Activated CD4-positive, alpha-beta memory T cell treated with anti-CD3 and anti-CD28 coated beads for 36 hours (primary cell): ENCODE data around the gene SMAD3. TPM values are rescaled to one million over a fixed set of nuclear protein-coding genes. Genes with fewer than 3 reads are reported as not detected.

Experiments
- CTCF ChIA-PET: fragments of 350-600 bp; sonication (Branson Sonifier 250); formaldehyde crosslinking; loops from one replicate; lab custom pipeline; 2021; ENCODE audit warnings: antibody characterized with exemption, inconsistent platforms; lab: Charles Lee
- POLR2A ChIA-PET: fragments of 350-600 bp; sonication (Branson Sonifier 250); formaldehyde crosslinking; loops from one replicate; lab custom pipeline; 2021; ENCODE audit warnings: antibody characterized with exemption; lab: Charles Lee
- DNase-seq: peaks from one replicate; pipeline ENCODE4 v3.0.0-alpha.2; 2020
- H3K27ac Mint-ChIP-seq: one replicate; pipeline ENCODE4 v1.8.0; 2021; ENCODE audit warnings: mixed read lengths
- H3K27me3 Mint-ChIP-seq: one replicate; pipeline ENCODE4 v1.8.0; 2021; ENCODE audit warnings: mixed read lengths
- H3K36me3 Mint-ChIP-seq: one replicate; pipeline ENCODE4 v1.8.0; 2021; ENCODE audit warnings: mixed read lengths
- H3K4me1 Mint-ChIP-seq: one replicate; pipeline ENCODE4 v1.8.0; 2021; ENCODE audit warnings: low read depth, mixed read lengths
- H3K4me3 Mint-ChIP-seq: one replicate; pipeline ENCODE4 v1.8.0; 2021; ENCODE audit warnings: mild to moderate bottlenecking, mixed read lengths
- H3K9me3 Mint-ChIP-seq: one replicate; pipeline ENCODE4 v1.8.0; 2021; ENCODE audit warnings: mixed read lengths
- intact Hi-C: fragments of 100-400 bp; cut with micrococcal nuclease; formaldehyde crosslinking; loops from one replicate; pipeline ENCODE4 v1.15.1; 2023
- total RNA-seq, 2 experiments: library from RNA; stranded (reverse); gene quantifications; one replicate each; pipeline ENCODE4 v1.2.3, GENCODE V29; 2021

The SMAD3 gene
- total RNA-seq, 2 experiments from 2014 or later: 50.2 to 50.5 TPM

- DNase-seq: no peak
- intact Hi-C loops: no loop called here
- Mint-ChIP-seq H3K4me3 (no peak overlapping the region), H3K4me1 (peaks cover 85% of the 10 kb centered on the region), H3K36me3 (no peaks in the 10 kb centered on the region), H3K27ac (peak overlapping the region; percentile 36), H3K27me3 (no peaks in the 10 kb centered on the region), H3K9me3 (no peaks in the 10 kb centered on the region)
- ChIA-PET POLR2A (interaction anchor here (0.8 to 1.1 kb wide), 2 partner anchors 39 to 74 kb away, joined by 3 to 4 read pairs; no protein-coding TSS in a partner anchor), CTCF (interaction anchor here (0.6 to 1.3 kb wide), 3 partner anchors 43 to 59 kb away, joined by 3 to 5 read pairs (median 3); no protein-coding TSS in a partner anchor)
Measured at GRCh38 chr15:67140078-67140833, 74.9 kb downstream of the SMAD3 start.

GRCh38 chr15:67142092-67142766 is 76.8 kb downstream of the SMAD3 start:
- POLR2A ChIA-PET: interaction anchor here (1.2 kb wide), 1 partner anchor 18 kb away, joined by 3 read pairs; no protein-coding TSS in a partner anchor
- Mint-ChIP-seq H3K9me3 (no peaks in the 10 kb centered on the region), H3K27ac (no peak overlapping the region), H3K36me3 (no peaks in the 10 kb centered on the region), H3K27me3 (no peaks in the 10 kb centered on the region), H3K4me3 (no peak overlapping the region), H3K4me1 (peaks cover 89% of the 10 kb centered on the region)
- CTCF ChIA-PET: no interaction called here
- intact Hi-C loops: no loop called here
- DNase-seq: no peak

- Mint-ChIP-seq H3K36me3 (no peaks in the 10 kb centered on the region), H3K4me1 (peaks cover 89% of the 10 kb centered on the region), H3K27me3 (no peaks in the 10 kb centered on the region), H3K27ac (no peak overlapping the region), H3K9me3 (no peaks in the 10 kb centered on the region), H3K4me3 (no peak overlapping the region)
- intact Hi-C loops: no loop called here
- POLR2A ChIA-PET: interaction anchor here (1.2 kb wide), 1 partner anchor 19 kb away, joined by 3 read pairs; no protein-coding TSS in a partner anchor
- CTCF ChIA-PET: no interaction called here
- no peak for DNase-seq
Measured at GRCh38 chr15:67142767-67143100, 77.3 kb downstream of the SMAD3 start.

GRCh38 chr15:67143646-67144045 is 78.2 kb downstream of the SMAD3 start:
- POLR2A ChIA-PET: no interaction called here
- Mint-ChIP-seq H3K4me1 (peaks cover 90% of the 10 kb centered on the region), H3K36me3 (no peaks in the 10 kb centered on the region), H3K9me3 (no peaks in the 10 kb centered on the region), H3K4me3 (no peak overlapping the region), H3K27ac (no peak overlapping the region), H3K27me3 (no peaks in the 10 kb centered on the region)
- no peak for DNase-seq
- CTCF ChIA-PET: no interaction called here
- intact Hi-C loops: no loop called here

- H3K4me3 Mint-ChIP-seq: no peak overlapping the region
- ChIA-PET POLR2A (interaction anchor here (1.1 to 1.2 kb wide), 3 partner anchors 10 to 42 kb away, joined by 4 to 8 read pairs (median 5); no protein-coding TSS in a partner anchor), CTCF (interaction anchor here (0.6 to 1.0 kb wide), 2 partner anchors 11 to 22 kb away, joined by 3 read pairs; no protein-coding TSS in a partner anchor)
- peak overlapping the region; percentile 76 for H3K27ac Mint-ChIP-seq
- no peaks in the 10 kb centered on the region for H3K9me3 Mint-ChIP-seq
- peak; percentile 54 for DNase-seq
- H3K27me3 Mint-ChIP-seq: no peaks in the 10 kb centered on the region
- peaks cover 95% of the 10 kb centered on the region for H3K4me1 Mint-ChIP-seq
- intact Hi-C loops: no loop called here
- H3K36me3 Mint-ChIP-seq: no peaks in the 10 kb centered on the region
Measured at GRCh38 chr15:67144609-67145311, 79.4 kb downstream of the SMAD3 start.

GRCh38 chr15:67145312-67145610 is 79.9 kb downstream of the SMAD3 start:
- ChIA-PET POLR2A (interaction anchor here (1.1 to 1.2 kb wide), 3 partner anchors 11 to 43 kb away, joined by 4 to 8 read pairs (median 5); no protein-coding TSS in a partner anchor), CTCF (interaction anchor here (0.6 to 1.4 kb wide), 3 partner anchors 11 to 23 kb away, joined by 3 read pairs; no protein-coding TSS in a partner anchor)
- Mint-ChIP-seq H3K27me3 (no peaks in the 10 kb centered on the region), H3K36me3 (no peaks in the 10 kb centered on the region), H3K4me1 (peaks cover 95% of the 10 kb centered on the region), H3K9me3 (no peaks in the 10 kb centered on the region), H3K27ac (peak overlapping the region; percentile 57), H3K4me3 (no peak overlapping the region)
- no peak for DNase-seq
- intact Hi-C loops: no loop called here

- Mint-ChIP-seq H3K4me3 (no peak overlapping the region), H3K36me3 (no peaks in the 10 kb centered on the region), H3K27me3 (no peaks in the 10 kb centered on the region), H3K4me1 (peaks cover 94% of the 10 kb centered on the region), H3K27ac (peak overlapping the region; percentile 85), H3K9me3 (no peaks in the 10 kb centered on the region)
- POLR2A ChIA-PET: interaction anchor here (1.2 kb wide), 1 partner anchor 43 kb away, joined by 4 read pairs; no protein-coding TSS in a partner anchor
- CTCF ChIA-PET: interaction anchor here (1.4 to 2.1 kb wide), 2 partner anchors 11 to 20 kb away, joined by 3 to 6 read pairs; no protein-coding TSS in a partner anchor
- intact Hi-C loops: loop anchor here (1.0 kb wide), 1 partner anchor 11 kb away; no protein-coding TSS in a partner anchor
- no peak for DNase-seq
Measured at GRCh38 chr15:67145710-67146109, 80.3 kb downstream of the SMAD3 start.

GRCh38 chr15:67146234-67146633 is 80.8 kb downstream of the SMAD3 start:
- CTCF ChIA-PET: interaction anchor here (1.1 to 2.1 kb wide), 3 partner anchors 12 to 31 kb away, joined by 3 to 6 read pairs (median 3); no protein-coding TSS in a partner anchor

GRCh38 chr15:67146875-67147381 is 81.5 kb downstream of the SMAD3 start:
- Mint-ChIP-seq H3K27me3 (no peaks in the 10 kb centered on the region), H3K4me1 (peaks cover 85% of the 10 kb centered on the region), H3K9me3 (no peaks in the 10 kb centered on the region), H3K27ac (peak overlapping the region; percentile 85), H3K36me3 (no peaks in the 10 kb centered on the region), H3K4me3 (peak overlapping the region; percentile 36)
- POLR2A ChIA-PET: interaction anchor here (0.7 to 1.3 kb wide), 5 partner anchors 12 to 97 kb away, joined by 3 to 7 read pairs (median 3); no protein-coding TSS in a partner anchor
- peak; percentile 72 for DNase-seq
- intact Hi-C loops: loop anchor here (1.0 kb wide), 1 partner anchor 13 kb away; no protein-coding TSS in a partner anchor
- CTCF ChIA-PET: interaction anchor here (1.0 to 2.1 kb wide), 4 partner anchors 12 to 32 kb away, joined by 3 to 6 read pairs (median 3); no protein-coding TSS in a partner anchor

More at GRCh38 chr15:67146234-67146633, 80.8 kb downstream of the SMAD3 start:
- Mint-ChIP-seq H3K9me3 (no peaks in the 10 kb centered on the region), H3K27ac (peak overlapping the region; percentile 85), H3K4me3 (peak overlapping the region; percentile 36), H3K27me3 (no peaks in the 10 kb centered on the region), H3K4me1 (peaks cover 90% of the 10 kb centered on the region), H3K36me3 (no peaks in the 10 kb centered on the region)
- peak; percentile 30 for DNase-seq
- intact Hi-C loops: loop anchor here (1.0 kb wide), 1 partner anchor 12 kb away; no protein-coding TSS in a partner anchor
- POLR2A ChIA-PET: interaction anchor here (1.1 to 1.3 kb wide), 3 partner anchors 11 to 80 kb away, joined by 3 to 7 read pairs (median 4); no protein-coding TSS in a partner anchor

GRCh38 chr15:67147396-67147949 is 82.1 kb downstream of the SMAD3 start:
- peak overlapping the region; percentile 85 for H3K27ac Mint-ChIP-seq
- intact Hi-C loops: no loop called here
- no peaks in the 10 kb centered on the region for H3K9me3 Mint-ChIP-seq
- POLR2A ChIA-PET: interaction anchor here (0.7 to 1.3 kb wide), 5 partner anchors 12 to 96 kb away, joined by 3 to 7 read pairs (median 3); no protein-coding TSS in a partner anchor
- peak overlapping the region; percentile 36 for H3K4me3 Mint-ChIP-seq
- DNase-seq: no peak
- H3K27me3 Mint-ChIP-seq: no peaks in the 10 kb centered on the region
- CTCF ChIA-PET: interaction anchor here (1.0 to 2.1 kb wide), 3 partner anchors 13 to 32 kb away, joined by 3 to 6 read pairs (median 3); no protein-coding TSS in a partner anchor
- H3K4me1 Mint-ChIP-seq: peaks cover 85% of the 10 kb centered on the region
- H3K36me3 Mint-ChIP-seq: peaks cover 4% of the 10 kb centered on the region
